Measurements from ENCODE around the gene CYTH4.
A peak's percentile ranks its signal among the peaks of the same experiment; 100 is the strongest.

Gene CYTH4

GRCh38 chr22:37273846-37274225, 8.5 kb upstream of the CYTH4 start:
- Mint-ChIP-seq H3K27me3 (peaks cover 3% of the 10 kb centered on the region), H3K27ac (peak overlapping the region; percentile 24), H3K4me3 (no peak overlapping the region), H3K36me3 (ENCODE audit: low read depth) (no peaks in the 10 kb centered on the region), H3K9me3 (no peaks in the 10 kb centered on the region), H3K4me1 (peaks cover 63% of the 10 kb centered on the region)
- ATAC-seq (no peak), DNase-seq (no peak)

GRCh38 chr22:37274380-37274862, 7.9 kb upstream of the CYTH4 start:
- DNase-seq (no peak), ATAC-seq (no peak)
- no peaks in the 10 kb centered on the region for H3K36me3 Mint-ChIP-seq (ENCODE audit: low read depth)
- H3K4me3 Mint-ChIP-seq = no peak overlapping the region
- peaks cover 3% of the 10 kb centered on the region for H3K27me3 Mint-ChIP-seq
- H3K9me3 Mint-ChIP-seq = no peaks in the 10 kb centered on the region
- H3K27ac Mint-ChIP-seq = no peak overlapping the region
- peaks cover 65% of the 10 kb centered on the region for H3K4me1 Mint-ChIP-seq

- peaks cover 3% of the 10 kb centered on the region for H3K27me3 Mint-ChIP-seq
- peaks cover 66% of the 10 kb centered on the region for H3K4me1 Mint-ChIP-seq
- H3K9me3 Mint-ChIP-seq = no peaks in the 10 kb centered on the region
- ATAC-seq (no peak), DNase-seq (no peak)
- H3K27ac Mint-ChIP-seq = no peak overlapping the region
- H3K36me3 Mint-ChIP-seq (ENCODE audit: low read depth) = no peaks in the 10 kb centered on the region
- H3K4me3 Mint-ChIP-seq = no peak overlapping the region
Measured at GRCh38 chr22:37275134-37275533, 7.2 kb upstream of the CYTH4 start.

- peak; percentile 61 for DNase-seq
- Mint-ChIP-seq H3K27me3 (peaks cover 3% of the 10 kb centered on the region), H3K4me1 (peaks cover 68% of the 10 kb centered on the region), H3K9me3 (no peaks in the 10 kb centered on the region), H3K27ac (peak overlapping the region; percentile 49), H3K4me3 (no peak overlapping the region), H3K36me3 (ENCODE audit: low read depth) (no peaks in the 10 kb centered on the region)
- ATAC-seq = peak; percentile 79
Measured at GRCh38 chr22:37275622-37276021, 6.7 kb upstream of the CYTH4 start.

- peaks cover 3% of the 10 kb centered on the region for H3K27me3 Mint-ChIP-seq
Measured at GRCh38 chr22:37276776-37277175, 5.5 kb upstream of the CYTH4 start.

GRCh38 chr22:37277384-37277783, 4.9 kb upstream of the CYTH4 start:
- Mint-ChIP-seq H3K27ac (peak overlapping the region; percentile 8), H3K4me1 (peaks cover 76% of the 10 kb centered on the region), H3K9me3 (no peaks in the 10 kb centered on the region), H3K27me3 (peaks cover 3% of the 10 kb centered on the region), H3K4me3 (no peak overlapping the region), H3K36me3 (ENCODE audit: low read depth) (no peaks in the 10 kb centered on the region)
- ATAC-seq (no peak), DNase-seq (no peak)

More at GRCh38 chr22:37276776-37277175, 5.5 kb upstream of the CYTH4 start:
- Mint-ChIP-seq H3K4me1 (peaks cover 72% of the 10 kb centered on the region), H3K9me3 (no peaks in the 10 kb centered on the region), H3K36me3 (ENCODE audit: low read depth) (no peaks in the 10 kb centered on the region), H3K27ac (no peak overlapping the region), H3K4me3 (no peak overlapping the region)
- ATAC-seq (no peak), DNase-seq (no peak)

GRCh38 chr22:37278261-37278660, 4.0 kb upstream of the CYTH4 start:
- no peak overlapping the region for H3K27ac Mint-ChIP-seq
- H3K9me3 Mint-ChIP-seq = no peaks in the 10 kb centered on the region
- peaks cover 79% of the 10 kb centered on the region for H3K4me1 Mint-ChIP-seq

GRCh38 chr22:37279331-37280181, 2.8 kb upstream of the CYTH4 start:
- Mint-ChIP-seq H3K4me1 (peaks cover 84% of the 10 kb centered on the region), H3K27ac (no peak overlapping the region), H3K27me3 (peaks cover 3% of the 10 kb centered on the region), H3K36me3 (ENCODE audit: low read depth) (no peaks in the 10 kb centered on the region), H3K9me3 (no peaks in the 10 kb centered on the region), H3K4me3 (no peak overlapping the region)
- DNase-seq (no peak), ATAC-seq (no peak)

More at GRCh38 chr22:37278261-37278660, 4.0 kb upstream of the CYTH4 start:
- ATAC-seq (no peak), DNase-seq (no peak)
- H3K4me3 Mint-ChIP-seq = no peak overlapping the region
- H3K27me3 Mint-ChIP-seq = peaks cover 3% of the 10 kb centered on the region
- H3K36me3 Mint-ChIP-seq (ENCODE audit: low read depth) = no peaks in the 10 kb centered on the region

- peaks cover 2% of the 10 kb centered on the region for H3K36me3 Mint-ChIP-seq (ENCODE audit: low read depth)
- H3K9me3 Mint-ChIP-seq = no peaks in the 10 kb centered on the region
- no peak overlapping the region for H3K27ac Mint-ChIP-seq
- H3K27me3 Mint-ChIP-seq = peaks cover 3% of the 10 kb centered on the region
- DNase-seq = no peak
- H3K4me1 Mint-ChIP-seq = peaks cover 82% of the 10 kb centered on the region
- no peak for ATAC-seq
- no peak overlapping the region for H3K4me3 Mint-ChIP-seq
Measured at GRCh38 chr22:37280718-37281117, 1.6 kb upstream of the CYTH4 start.

- peaks cover 3% of the 10 kb centered on the region for H3K27me3 Mint-ChIP-seq
- H3K27ac Mint-ChIP-seq = peak overlapping the region; percentile 98
- ATAC-seq (no peak), DNase-seq (no peak)
- H3K4me1 Mint-ChIP-seq = peaks cover 81% of the 10 kb centered on the region
- H3K4me3 Mint-ChIP-seq = no peak overlapping the region
- peaks cover 2% of the 10 kb centered on the region for H3K36me3 Mint-ChIP-seq (ENCODE audit: low read depth)
- no peaks in the 10 kb centered on the region for H3K9me3 Mint-ChIP-seq
Measured at GRCh38 chr22:37281195-37281594, 1.1 kb upstream of the CYTH4 start.

GRCh38 chr22:37281646-37282384, 493 bp upstream of the CYTH4 start:
- ATAC-seq (peak; percentile 58), DNase-seq (peak; percentile 38)
- Mint-ChIP-seq H3K9me3 (no peaks in the 10 kb centered on the region), H3K4me3 (peak overlapping the region; percentile 89), H3K27ac (peak overlapping the region; percentile 98), H3K36me3 (ENCODE audit: low read depth) (peaks cover 4% of the 10 kb centered on the region), H3K4me1 (peaks cover 82% of the 10 kb centered on the region), H3K27me3 (peaks cover 3% of the 10 kb centered on the region)

- no peaks in the 10 kb centered on the region for H3K27me3 Mint-ChIP-seq
- H3K36me3 Mint-ChIP-seq (ENCODE audit: low read depth) = peaks cover 8% of the 10 kb centered on the region
- DNase-seq (peak; percentile 55), ATAC-seq (no peak)
- peak overlapping the region; percentile 89 for H3K4me3 Mint-ChIP-seq
- peaks cover 90% of the 10 kb centered on the region for H3K4me1 Mint-ChIP-seq
- no peaks in the 10 kb centered on the region for H3K9me3 Mint-ChIP-seq
- H3K27ac Mint-ChIP-seq = peak overlapping the region; percentile 98
Measured at GRCh38 chr22:37283393-37283937, 1.2 kb downstream of the CYTH4 start.

- no peaks in the 10 kb centered on the region for H3K27me3 Mint-ChIP-seq
- H3K27ac Mint-ChIP-seq = peak overlapping the region; percentile 98
- peaks cover 91% of the 10 kb centered on the region for H3K4me1 Mint-ChIP-seq
- peaks cover 12% of the 10 kb centered on the region for H3K36me3 Mint-ChIP-seq (ENCODE audit: low read depth)
- no peaks in the 10 kb centered on the region for H3K9me3 Mint-ChIP-seq
- DNase-seq (no peak), ATAC-seq (no peak)
- peak overlapping the region; percentile 89 for H3K4me3 Mint-ChIP-seq
Measured at GRCh38 chr22:37284126-37284804, 2.0 kb downstream of the CYTH4 start.

GRCh38 chr22:37284805-37285355, 2.6 kb downstream of the CYTH4 start:
- peak; percentile 3 for ATAC-seq
- H3K4me3 Mint-ChIP-seq = peak overlapping the region; percentile 89
- peak overlapping the region; percentile 98 for H3K27ac Mint-ChIP-seq
- H3K36me3 Mint-ChIP-seq (ENCODE audit: low read depth) = peaks cover 14% of the 10 kb centered on the region
- no peaks in the 10 kb centered on the region for H3K9me3 Mint-ChIP-seq
- peaks cover 91% of the 10 kb centered on the region for H3K4me1 Mint-ChIP-seq
- DNase-seq = peak; percentile 42
- H3K27me3 Mint-ChIP-seq = no peaks in the 10 kb centered on the region
